ENCODE measurements around the gene WWOX. TPM values are rescaled to one million over a fixed set of nuclear protein-coding genes. Genes with fewer than 3 reads are reported as not detected.

The WWOX gene
- total RNA-seq, 1 donor from 2014 or later, result 7.3 TPM

- Mint-ChIP-seq H3K27ac (ENCODE audit: unreplicated experiment) (no peak overlapping the region), H3K9me3 (ENCODE audit: unreplicated experiment) (no peaks in the 10 kb centered on the region), H3K4me3 (ENCODE audit: unreplicated experiment) (no peak overlapping the region), H3K27me3 (ENCODE audit: low read depth, unreplicated experiment) (no peaks in the 10 kb centered on the region), H3K4me1 (ENCODE audit: low read depth, unreplicated experiment) (no peaks in the 10 kb centered on the region), H3K36me3 (ENCODE audit: low read depth, unreplicated experiment) (no peaks in the 10 kb centered on the region)
- Histone ChIP-seq H2AFZ (ENCODE audit: low read depth, low read length) (no peak overlapping the region), H3K4me2 (ENCODE audit: low read length) (no peak overlapping the region), H3K4me1 (ENCODE audit: insufficient read depth, low read length) (no peaks in the 10 kb centered on the region), H4K20me1 (ENCODE audit: insufficient read depth, low read length) (no peaks in the 10 kb centered on the region), H3K36me3 (ENCODE audit: insufficient read depth, low read length) (no peaks in the 10 kb centered on the region), H3K27ac (ENCODE audit: low read depth, low read length) (no peak overlapping the region), H3K79me2 (ENCODE audit: insufficient read depth, low read length) (no peaks in the 10 kb centered on the region), H3K9me3 (ENCODE audit: insufficient read depth, low read depth, low read length) (no peaks in the 10 kb centered on the region), H3K27me3 (ENCODE audit: insufficient read depth, low read length) (no peaks in the 10 kb centered on the region), H3K4me3 (ENCODE audit: insufficient read depth, low read depth, low read length) (no peak overlapping the region), H3K9ac (ENCODE audit: low read length) (no peak overlapping the region)
- no peak for DNase-seq (ENCODE audit: low read depth)
- no peak for FAIRE-seq
- no peak for TF ChIP-seq CTCF (IDR thresholded peaks at IDR 0.05; ENCODE audit: insufficient read depth, low read depth, low read length)
- no peak for TF ChIP-seq EZH2 (IDR thresholded peaks at IDR 0.05; ENCODE audit: insufficient read depth, low read length)
These were observed 346.4 kb downstream of the WWOX start for GRCh38 chr16:78445818-78446217.

DNA sequence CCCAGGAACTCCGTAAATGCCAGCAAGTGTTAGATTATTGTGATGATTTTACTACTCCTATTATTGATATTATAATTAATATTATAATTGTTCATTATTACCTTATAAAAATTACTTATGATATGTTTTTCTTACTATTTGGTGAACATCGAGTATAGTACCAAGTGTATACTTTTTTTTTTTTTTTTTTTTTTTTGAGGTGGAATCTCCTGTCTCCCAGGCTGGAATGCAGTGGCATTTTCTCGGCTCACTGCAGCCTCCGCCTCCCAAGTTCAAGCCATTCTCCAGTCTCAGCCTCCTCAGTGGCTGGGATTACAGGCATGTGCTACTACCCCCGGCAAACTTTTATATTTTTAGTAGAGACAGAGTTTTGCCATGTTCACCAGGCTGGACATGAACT, 347.0 kb downstream of the WWOX start:
- Histone ChIP-seq H3K27ac (ENCODE audit: low read depth, low read length) (no peak overlapping the region), H3K9ac (ENCODE audit: low read length) (no peak overlapping the region), H3K9me3 (ENCODE audit: insufficient read depth, low read depth, low read length) (no peaks in the 10 kb centered on the region), H3K4me1 (ENCODE audit: insufficient read depth, low read length) (no peaks in the 10 kb centered on the region), H3K4me2 (ENCODE audit: low read length) (no peak overlapping the region), H3K4me3 (ENCODE audit: insufficient read depth, low read depth, low read length) (no peak overlapping the region), H3K36me3 (ENCODE audit: insufficient read depth, low read length) (no peaks in the 10 kb centered on the region), H2AFZ (ENCODE audit: low read depth, low read length) (no peak overlapping the region), H3K27me3 (ENCODE audit: insufficient read depth, low read length) (no peaks in the 10 kb centered on the region), H4K20me1 (ENCODE audit: insufficient read depth, low read length) (no peaks in the 10 kb centered on the region), H3K79me2 (ENCODE audit: insufficient read depth, low read length) (no peaks in the 10 kb centered on the region)
- Mint-ChIP-seq H3K4me1 (ENCODE audit: low read depth, unreplicated experiment) (no peaks in the 10 kb centered on the region), H3K36me3 (ENCODE audit: low read depth, unreplicated experiment) (no peaks in the 10 kb centered on the region), H3K27me3 (ENCODE audit: low read depth, unreplicated experiment) (no peaks in the 10 kb centered on the region), H3K27ac (ENCODE audit: unreplicated experiment) (no peak overlapping the region), H3K9me3 (ENCODE audit: unreplicated experiment) (no peaks in the 10 kb centered on the region), H3K4me3 (ENCODE audit: unreplicated experiment) (no peak overlapping the region)
- TF ChIP-seq EZH2 (IDR thresholded peaks at IDR 0.05; ENCODE audit: insufficient read depth, low read length) (no peak), CTCF (IDR thresholded peaks at IDR 0.05; ENCODE audit: insufficient read depth, low read depth, low read length) (no peak)
- DNase-seq (ENCODE audit: low read depth) (no peak), FAIRE-seq (no peak)

DNA sequence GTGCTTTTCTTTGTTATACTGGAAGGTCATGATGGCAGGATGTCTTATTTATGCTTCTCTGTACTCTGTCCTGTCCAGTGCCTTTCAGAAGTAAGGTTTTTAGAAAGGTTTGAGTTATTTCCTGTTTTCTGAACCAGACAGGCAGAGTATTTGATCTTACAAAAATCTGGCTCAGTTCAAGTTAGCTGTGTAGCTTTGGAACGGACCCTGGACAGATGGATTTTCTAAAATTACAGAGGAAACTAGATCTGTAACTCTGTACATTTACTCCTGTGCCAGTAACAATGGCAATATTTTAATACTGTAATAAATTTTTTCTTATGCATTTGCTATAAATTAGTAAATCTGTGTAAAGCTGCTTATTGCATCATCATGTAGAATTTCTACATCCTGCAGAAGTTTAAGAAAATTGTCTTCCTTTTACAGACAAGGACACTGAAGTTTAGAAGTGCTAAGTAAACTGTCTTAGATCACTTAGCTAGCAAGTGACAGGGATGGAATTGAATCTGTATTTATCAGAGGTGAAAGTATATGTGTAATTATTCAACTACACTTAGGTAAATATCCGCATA, 347.6 kb downstream of the WWOX start:
- no peaks in the 10 kb centered on the region for H3K4me1 ChIP-seq (ENCODE audit: insufficient read depth, low read length)
- no peak overlapping the region for H3K4me3 ChIP-seq (ENCODE audit: insufficient read depth, low read depth, low read length)
- FAIRE-seq (no peak), DNase-seq (ENCODE audit: low read depth) (no peak)
- H3K9me3 ChIP-seq (ENCODE audit: insufficient read depth, low read depth, low read length), result no peaks in the 10 kb centered on the region
- H3K4me2 ChIP-seq (ENCODE audit: low read length), result no peak overlapping the region
- no peaks in the 10 kb centered on the region for H3K36me3 Mint-ChIP-seq (ENCODE audit: low read depth, unreplicated experiment)
- H4K20me1 ChIP-seq (ENCODE audit: insufficient read depth, low read length), result no peaks in the 10 kb centered on the region
- H3K36me3 ChIP-seq (ENCODE audit: insufficient read depth, low read length), result no peaks in the 10 kb centered on the region
- no peak overlapping the region for H3K9ac ChIP-seq (ENCODE audit: low read length)
- H3K27ac Mint-ChIP-seq (ENCODE audit: unreplicated experiment), result no peak overlapping the region
- no peak for TF ChIP-seq EZH2 (IDR thresholded peaks at IDR 0.05; ENCODE audit: insufficient read depth, low read length)
- no peak for TF ChIP-seq CTCF (IDR thresholded peaks at IDR 0.05; ENCODE audit: insufficient read depth, low read depth, low read length)
- H3K9me3 Mint-ChIP-seq (ENCODE audit: unreplicated experiment), result no peaks in the 10 kb centered on the region
- H3K27ac ChIP-seq (ENCODE audit: low read depth, low read length), result no peak overlapping the region
- no peak overlapping the region for H2AFZ ChIP-seq (ENCODE audit: low read depth, low read length)
- H3K27me3 Mint-ChIP-seq (ENCODE audit: low read depth, unreplicated experiment), result no peaks in the 10 kb centered on the region
- H3K4me3 Mint-ChIP-seq (ENCODE audit: unreplicated experiment), result no peak overlapping the region
- H3K79me2 ChIP-seq (ENCODE audit: insufficient read depth, low read length), result no peaks in the 10 kb centered on the region
- H3K4me1 Mint-ChIP-seq (ENCODE audit: low read depth, unreplicated experiment), result no peaks in the 10 kb centered on the region
- H3K27me3 ChIP-seq (ENCODE audit: insufficient read depth, low read length), result no peaks in the 10 kb centered on the region
